NCI-H524 treated with DMSO at 0.1 percent for 48 hours (cell line): ENCODE measurements around the gene IFI44.
A peak's percentile ranks its signal among the peaks of the same experiment; 100 is the strongest.

Experiments
- DNase-seq: peaks from one replicate; lab custom pipeline; 2025; lab: John Stamatoyannopoulos, UW

Gene IFI44, protein sequence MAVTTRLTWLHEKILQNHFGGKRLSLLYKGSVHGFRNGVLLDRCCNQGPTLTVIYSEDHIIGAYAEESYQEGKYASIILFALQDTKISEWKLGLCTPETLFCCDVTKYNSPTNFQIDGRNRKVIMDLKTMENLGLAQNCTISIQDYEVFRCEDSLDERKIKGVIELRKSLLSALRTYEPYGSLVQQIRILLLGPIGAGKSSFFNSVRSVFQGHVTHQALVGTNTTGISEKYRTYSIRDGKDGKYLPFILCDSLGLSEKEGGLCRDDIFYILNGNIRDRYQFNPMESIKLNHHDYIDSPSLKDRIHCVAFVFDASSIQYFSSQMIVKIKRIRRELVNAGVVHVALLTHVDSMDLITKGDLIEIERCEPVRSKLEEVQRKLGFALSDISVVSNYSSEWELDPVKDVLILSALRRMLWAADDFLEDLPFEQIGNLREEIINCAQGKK

DNA sequence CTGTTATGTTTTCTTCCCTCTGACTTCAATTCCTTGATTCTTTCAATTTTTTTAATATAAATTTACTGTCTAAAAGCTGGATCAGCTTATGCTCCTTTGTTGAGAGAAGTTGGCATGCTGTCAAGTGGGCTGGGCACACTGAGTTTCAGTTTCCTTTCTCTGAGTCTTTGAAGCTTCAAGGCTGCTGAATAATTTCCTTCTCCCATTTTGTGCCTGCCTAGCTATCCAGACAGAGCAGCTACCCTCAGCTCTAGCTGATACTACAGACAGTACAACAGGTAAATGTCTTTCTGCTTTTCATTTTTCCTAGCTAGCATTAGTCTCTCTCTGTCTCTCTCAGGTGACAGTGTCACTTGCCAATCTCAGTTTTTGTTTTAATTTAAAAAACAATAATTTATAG is at the start of gene IFI44:
TSS of gene IFI44 (plus strand) at position 204 of the 400 bp plus-strand sequence. CDS start 365 bp downstream, outside the sequence.
- peak; percentile 32 for DNase-seq

DNA sequence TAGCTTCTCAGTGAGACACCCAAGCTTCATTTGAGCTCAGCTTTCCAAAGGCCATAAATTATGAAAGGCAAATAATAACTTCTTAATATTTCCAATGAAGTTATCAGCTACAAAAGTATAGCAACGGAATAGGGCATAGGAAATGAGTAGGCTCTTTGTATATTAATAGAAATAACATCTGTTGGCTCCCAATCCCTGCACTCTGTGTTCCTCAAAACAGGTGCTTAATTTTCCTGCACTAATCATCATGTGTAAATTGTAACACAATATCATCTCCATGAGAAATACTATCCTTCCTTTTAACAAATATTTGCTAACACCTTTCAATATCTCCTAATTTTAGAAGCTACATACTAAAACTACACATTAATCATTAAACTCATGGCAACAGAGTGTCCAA is 48.6 kb upstream of the IFI44 start:
- DNase-seq = peak; percentile 56

DNA sequence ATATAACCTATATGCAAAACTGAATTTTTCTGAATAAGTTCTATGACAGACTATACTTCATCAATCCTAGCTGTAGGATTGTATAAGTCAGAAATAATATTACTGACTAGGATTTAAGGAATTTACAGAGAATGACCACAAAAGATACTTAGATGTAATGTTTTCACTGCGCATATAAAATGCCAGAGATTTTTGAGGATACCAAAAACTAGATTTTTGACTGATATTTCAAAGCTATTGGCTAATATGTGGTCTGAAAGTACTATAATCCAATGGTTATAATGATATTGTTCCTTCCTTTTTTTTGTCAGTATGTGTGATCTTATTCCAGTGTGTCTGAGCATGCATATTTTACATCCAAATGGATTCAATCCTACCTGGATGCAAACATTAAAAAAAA is 46.4 kb upstream of the IFI44 start:
- DNase-seq = no peak

DNA sequence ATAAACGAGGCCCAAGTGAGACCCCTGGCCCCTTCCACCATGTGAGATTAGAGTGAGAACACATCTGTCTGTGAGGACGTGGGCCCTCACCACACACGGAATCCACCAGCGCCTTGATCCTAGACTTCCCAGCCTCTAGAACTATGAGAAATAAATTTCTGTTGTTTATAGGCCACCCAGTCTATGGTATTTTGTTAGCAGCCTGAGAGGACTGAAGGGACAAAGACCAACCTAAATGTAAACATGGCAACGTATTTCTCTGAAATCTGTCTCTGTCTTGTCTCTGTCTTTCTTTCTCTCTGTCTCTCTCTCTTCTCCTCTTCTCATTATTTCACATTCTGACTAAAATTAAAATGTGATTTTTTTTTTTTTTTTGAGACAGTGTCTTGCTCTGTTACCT is 45.0 kb upstream of the IFI44 start:
- DNase-seq = no peak

DNA sequence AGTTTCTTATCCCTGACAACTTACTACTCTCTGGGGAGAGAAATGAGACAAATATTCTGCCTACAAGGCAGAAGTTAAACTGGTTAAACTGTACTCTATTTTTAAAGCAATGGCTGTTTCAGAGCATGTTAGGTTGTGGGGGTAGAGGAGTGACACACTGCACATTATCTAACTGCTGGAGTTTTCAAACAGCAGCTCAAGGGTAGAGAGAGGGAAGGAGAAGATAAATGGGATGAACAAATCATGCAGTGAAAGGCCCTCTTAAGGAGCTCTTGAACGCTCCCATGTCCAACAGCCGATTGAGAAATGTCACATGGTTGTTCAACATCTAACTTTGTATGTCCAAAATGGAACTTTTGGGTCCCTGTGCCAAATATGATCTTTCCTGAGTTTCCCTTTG is 43.4 kb upstream of the IFI44 start:
- DNase-seq = no peak

DNA sequence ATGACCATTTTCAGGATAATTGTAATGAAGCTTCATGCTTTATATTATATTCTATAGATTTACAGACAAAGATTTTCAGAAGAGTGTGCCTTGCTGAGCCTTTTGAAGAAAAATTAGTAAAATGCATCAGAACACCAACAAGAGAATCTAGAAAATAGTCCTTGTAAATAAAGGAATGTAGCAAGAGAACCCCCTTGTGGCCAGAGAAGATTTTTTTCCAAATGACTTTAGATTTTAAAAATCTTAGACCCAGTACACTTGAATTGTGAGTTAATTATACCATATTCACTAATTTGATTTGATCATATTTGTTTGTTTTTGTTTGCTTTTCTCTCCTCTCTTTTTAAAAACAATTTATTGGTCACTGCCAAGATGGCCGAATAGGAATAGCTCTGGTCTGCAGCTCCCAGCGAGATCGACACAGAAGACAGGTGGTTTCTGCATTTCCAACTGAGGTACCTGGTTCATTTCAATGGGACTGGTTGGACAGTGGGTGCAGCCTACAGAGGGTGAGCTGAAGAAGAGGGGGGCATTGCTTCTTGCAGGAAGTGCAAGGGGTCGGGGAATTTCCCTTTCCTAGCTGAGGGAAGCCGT is 42.2 kb upstream of the IFI44 start:
- no peak for DNase-seq

DNA sequence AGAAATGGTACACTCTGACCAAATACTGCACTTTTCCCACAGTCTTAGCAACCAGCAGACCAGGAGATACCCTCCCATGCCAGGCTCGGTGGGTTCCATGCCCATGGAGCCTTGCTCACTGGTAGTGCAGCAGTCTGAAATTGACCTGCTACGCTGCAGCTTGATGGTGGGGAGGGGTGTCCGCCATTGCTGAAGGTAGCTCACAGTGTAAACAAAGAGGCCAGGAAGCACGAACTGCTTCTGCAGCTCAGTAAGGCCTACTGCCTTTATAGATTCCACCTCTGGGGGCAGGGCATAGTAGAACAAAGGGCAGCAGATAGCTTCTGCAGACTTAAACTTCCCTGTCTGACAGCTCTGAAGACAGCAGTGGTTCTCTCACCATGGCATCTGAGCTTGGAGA is 41.7 kb upstream of the IFI44 start:
- DNase-seq = no peak

DNA sequence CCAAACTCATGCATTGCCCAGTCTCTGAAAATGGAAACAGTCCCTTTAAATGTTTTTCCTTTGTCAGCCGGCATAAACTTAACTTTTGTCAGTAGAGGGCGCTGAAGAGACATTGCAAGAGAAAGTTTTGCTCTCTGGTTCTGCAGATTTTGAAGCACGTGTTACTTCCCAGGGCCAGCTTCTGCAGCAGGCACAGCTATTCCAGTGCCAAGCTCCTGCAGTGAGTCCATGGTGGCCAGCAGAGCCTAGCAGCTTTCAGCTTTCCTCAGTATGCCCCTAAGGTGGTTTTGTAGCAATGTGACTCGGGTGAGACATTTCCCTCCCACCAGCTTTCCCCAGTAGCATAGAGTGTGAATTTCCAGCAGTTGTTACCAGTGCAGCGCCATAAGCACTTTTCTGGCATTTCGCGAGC is 32.0 kb upstream of the IFI44 start:
- peak; percentile 65 for DNase-seq

DNA sequence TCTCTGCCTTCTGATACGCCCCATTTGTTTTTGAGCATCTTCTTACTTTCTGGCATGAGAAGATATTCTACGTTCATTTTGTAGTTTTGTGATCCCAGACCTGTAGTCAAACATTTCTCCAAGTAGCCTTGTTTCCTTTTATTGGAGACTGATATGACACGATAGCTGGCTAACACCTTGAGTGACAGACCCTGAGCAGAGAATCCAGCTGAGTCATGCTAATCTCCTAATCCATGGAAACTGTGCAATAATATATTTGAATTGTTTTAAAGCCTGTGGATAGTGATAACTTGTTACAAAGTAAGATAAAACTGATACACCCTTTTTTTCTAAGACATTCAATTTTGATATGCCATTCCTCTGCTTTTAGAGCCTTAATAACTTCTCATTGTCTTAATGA is 30.6 kb upstream of the IFI44 start:
- no peak for DNase-seq

DNA sequence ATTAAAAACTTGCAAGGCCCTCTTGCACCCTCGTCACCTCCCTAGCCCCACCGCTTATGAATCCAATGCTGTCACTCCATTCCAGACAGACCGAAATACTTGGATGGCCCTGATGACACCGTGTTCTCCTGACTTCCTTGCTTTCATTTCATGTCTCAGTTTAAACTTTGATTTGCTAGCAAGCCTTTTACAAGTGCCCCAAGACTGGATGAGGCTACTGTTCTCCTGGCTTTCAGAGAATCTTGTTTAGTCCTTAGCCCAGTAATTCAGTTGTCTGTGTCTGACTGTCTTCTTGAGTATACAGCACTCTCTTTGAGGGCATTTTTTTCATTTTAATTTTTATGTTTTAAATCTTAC is 30.2 kb upstream of the IFI44 start:
- no peak for DNase-seq

DNA sequence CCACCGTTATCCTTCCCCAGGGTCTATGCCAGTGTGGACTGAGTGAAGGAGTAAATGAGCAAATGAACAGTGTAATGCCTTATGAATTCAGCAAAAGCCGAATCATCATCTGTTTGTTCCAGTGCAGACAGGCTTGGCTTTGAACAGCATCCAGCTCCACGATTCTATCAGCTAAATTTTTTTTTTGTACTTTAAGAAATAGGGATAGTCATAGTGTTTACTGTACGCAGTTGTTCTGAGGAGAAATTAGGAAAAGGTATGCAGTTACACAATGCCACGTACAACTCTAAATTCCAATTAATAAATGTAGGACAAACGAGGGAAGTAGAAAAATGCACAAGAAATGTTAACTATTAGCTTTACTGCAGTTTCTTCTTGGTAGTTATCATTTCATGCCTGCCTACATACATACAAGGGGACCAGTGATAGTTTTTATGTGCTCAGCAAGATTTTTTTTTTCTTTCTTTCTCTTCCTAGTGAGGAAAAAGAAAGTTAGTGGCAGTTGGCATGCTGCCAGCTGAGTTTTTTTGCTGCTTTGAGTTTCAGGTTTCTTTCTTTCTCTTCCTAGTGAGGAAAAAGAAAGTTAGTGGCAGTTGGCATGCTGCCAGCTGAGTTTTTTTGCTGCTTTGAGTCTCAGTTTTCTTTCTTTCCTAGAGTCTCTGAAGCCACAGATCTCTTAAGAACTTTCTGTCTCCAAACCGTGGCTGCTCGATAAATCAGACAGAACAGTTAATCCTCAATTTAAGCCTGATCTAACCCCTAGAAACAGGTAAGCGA is 29.6 kb upstream of the IFI44 start, which contains the start of gene IFI44L:
TSS of gene IFI44L (plus strand) at position 646 of the 777 bp plus-strand sequence. CDS start 7,468 bp downstream, outside the sequence.
- DNase-seq = no peak

DNA sequence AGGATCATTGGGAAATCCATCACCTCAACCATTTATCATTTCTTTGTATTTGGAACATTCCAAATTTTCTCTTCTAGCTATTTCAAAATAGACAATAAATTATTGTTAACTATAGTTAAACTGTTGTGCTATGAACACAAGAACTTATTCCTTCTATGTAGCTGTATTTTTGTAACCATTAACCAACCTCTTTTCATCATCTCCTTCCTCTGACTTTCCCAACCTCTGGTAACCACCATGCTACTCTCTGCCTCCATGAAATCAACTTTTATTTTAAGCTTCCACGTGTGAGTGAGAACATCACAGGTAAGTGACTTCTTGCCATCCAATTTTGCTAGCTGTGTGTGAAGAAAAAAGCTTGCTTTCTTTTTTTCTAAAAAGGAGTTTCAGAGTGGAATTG is 29.0 kb upstream of the IFI44 start:
- DNase-seq = no peak

DNA sequence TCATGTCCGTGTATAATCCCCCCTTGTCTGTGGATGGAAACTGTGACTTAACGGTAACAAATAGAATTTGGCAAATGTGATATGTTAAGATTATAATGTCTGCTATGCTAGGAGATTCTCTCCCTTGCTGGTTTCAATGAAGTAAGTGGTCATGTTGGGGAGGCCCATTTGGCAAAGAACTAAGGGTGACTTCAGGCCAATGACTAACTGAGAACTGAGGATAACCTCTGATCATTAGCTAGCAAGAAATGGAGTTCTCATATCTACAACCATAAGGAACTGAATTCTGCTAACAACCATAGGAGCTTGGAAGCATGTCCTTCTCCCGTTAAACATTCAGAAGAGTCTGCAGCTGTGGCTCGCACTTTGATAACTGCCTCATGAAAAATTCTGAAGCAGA is 27.1 kb upstream of the IFI44 start:
- no peak for DNase-seq

DNA sequence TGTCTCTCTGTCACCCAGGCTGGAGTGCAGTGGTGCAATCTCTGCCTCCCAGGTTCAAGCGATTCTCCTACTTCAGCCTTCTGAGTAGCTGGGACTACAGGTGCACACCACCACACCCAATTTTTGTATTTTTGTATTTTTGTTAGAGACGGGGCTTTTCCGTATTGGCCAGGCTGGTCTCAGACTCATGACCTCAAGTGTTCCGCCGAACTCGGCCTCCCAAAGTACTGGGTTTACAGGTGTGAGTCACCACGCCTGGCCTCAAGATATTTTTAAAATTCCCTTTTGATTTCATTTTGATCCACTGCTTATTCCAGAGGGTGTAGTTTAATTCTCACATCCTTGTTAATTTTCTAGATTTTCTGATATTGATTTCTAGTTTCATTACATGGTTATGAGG is 25.6 kb upstream of the IFI44 start:
- DNase-seq = no peak

DNA sequence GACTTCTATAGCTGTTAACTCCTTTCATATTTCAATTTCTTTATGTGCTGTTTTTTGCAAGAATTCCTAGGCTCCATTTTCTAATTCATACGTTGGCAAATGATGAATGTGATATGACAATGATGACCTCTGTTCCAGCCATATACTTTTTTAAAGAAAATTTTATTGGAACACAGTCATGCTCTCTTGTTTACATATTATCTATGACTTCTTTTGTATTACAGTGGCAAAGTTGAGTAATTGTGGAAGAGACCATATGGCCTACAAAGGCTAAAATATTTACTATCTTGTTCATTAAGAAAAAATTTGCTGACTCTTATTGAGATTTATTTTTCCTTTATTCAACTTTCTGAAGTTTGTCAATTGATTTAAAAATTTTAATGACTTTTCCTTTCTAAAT is 22.3 kb upstream of the IFI44 start:
- no peak for DNase-seq

DNA sequence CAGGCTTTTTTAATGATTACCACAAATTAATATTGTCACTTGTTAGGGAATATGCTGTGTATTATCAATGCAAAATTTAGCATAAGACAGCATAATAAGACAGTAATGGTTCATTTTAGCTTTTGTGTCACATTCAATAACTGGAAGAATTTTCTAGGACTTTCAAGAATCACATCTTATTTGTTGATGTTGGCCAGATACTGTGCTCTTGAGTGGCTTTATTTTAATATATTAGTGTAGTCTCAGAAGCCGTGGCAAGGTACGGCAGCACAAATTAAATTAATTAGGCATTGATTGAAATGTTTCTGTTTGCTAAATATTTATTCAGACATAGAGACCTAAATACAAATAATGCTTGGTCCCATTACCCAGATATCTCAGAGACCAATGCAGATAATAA is 19.0 kb upstream of the IFI44 start:
- DNase-seq = no peak

DNA sequence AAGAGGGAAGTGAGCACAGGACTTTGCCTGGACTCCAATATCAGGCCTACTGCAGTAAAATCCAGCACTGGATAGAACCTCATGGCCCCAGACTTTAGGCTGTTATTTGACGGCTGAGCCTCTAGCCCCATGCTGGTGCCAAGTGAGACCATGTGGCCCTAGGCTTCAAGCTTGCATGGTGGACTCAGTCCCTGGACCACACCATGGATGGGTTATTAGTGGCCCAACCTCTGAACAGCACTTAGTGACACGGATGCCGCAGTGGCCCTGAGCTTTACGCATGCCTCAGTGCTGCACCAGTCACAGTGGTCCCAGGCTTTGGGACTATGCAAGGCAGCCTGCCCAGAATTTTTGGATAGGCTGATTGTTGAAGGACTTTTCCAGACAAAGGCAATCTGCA is 16.4 kb upstream of the IFI44 start:
- no peak for DNase-seq

DNA sequence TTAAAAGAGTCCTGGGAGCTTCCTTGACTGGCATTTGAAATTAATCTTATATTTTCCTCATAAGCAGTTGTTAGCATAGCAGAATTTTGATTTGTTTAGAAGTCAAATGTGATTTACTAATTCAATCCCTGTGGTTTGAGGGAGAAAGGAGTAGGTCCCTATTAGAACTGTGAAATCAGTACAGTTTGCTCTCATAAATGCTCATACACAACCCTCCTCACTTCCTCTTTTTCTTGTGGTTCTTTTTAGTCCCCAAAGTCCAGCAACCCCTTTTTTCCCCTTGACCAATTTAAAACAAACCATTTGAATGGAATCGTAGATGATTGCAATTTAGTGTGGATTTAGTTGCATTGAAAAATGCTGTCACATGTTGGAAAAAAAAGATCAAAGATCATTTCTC is 9.2 kb upstream of the IFI44 start:
- DNase-seq = no peak

DNA sequence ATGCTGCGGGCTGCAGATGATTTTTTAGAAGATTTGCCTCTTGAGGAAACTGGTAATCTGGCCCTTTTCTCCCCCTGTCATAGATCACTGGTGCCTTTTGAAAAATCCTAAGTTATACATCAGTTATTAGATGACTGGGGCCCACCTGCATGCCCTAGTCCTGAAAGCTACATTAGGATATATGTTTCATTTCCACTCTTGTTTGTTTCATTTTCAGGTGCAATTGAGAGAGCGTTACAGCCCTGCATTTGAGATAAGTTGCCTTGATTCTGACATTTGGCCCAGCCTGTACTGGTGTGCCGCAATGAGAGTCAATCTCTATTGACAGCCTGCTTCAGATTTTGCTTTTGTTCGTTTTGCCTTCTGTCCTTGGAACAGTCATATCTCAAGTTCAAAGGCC is 8.1 kb upstream of the IFI44 start:
- DNase-seq = no peak

DNA sequence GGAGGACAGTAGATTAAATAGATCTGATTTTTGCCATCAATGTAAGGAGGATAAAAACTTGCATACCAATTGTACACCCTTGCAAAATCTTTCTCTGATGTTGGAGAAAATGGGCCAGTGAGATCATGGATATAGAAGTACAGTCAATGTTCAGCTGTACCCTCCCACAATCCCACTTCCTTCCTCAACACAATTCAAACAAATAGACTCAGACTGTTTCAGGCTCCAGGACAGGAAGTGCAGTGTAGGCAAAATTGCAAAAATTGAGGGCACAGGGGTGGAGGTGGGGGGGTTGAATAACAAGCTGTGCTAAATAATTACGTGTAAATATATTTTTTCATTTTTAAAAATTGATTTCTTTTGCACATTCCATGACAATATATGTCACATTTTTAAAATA is 3.9 kb upstream of the IFI44 start:
- no peak for DNase-seq

DNA sequence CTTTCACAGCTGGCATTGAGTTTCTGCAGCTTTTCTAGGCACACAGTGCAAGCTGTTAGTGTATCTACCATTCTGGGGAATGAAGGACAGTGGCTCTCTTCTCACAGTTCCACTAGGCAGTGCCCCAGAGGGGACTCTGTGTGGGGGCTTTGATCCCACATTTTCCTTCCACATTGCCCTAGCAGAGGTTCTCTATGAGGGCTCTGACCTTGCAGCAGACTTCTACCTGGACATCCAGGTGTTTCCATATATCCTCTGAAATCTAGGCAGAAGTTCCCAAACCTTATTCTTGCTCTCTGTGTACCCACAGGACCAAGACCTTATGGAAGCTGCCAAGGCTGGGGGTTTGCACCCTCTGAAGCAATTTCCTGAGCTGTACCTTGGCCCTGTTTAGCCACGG is 2.4 kb upstream of the IFI44 start:
- DNase-seq = no peak

DNA sequence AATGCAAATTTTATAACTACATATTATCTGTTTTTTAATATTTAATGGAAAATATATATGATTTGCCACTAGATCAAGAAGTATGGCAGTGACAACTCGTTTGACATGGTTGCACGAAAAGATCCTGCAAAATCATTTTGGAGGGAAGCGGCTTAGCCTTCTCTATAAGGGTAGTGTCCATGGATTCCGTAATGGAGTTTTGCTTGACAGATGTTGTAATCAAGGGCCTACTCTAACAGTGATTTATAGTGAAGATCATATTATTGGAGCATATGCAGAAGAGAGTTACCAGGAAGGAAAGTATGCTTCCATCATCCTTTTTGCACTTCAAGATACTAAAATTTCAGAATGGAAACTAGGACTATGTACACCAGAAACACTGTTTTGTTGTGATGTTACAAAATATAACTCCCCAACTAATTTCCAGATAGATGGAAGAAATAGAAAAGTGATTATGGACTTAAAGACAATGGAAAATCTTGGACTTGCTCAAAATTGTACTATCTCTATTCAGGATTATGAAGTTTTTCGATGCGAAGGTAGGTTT is 556 bp downstream of the IFI44 start:
- DNase-seq = peak; percentile 84

DNA sequence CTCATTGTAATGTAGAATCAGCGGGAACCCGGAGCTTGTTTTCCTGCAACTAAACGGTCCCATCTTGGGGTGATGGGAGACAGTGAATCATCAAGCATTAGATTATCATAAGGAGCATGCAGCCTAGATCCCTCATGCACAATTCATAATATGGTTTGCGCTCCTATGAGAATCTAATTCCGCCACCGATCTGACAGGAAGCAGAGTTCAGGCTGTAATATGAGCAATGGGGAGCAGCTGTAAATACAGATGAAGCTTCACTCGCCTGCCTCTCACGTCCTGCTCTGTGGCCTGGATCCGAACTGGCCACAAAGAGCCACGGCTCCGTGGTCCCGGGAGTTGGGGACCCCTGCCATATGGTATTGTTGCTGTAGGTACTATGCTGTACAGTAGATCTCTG is 1.6 kb downstream of the IFI44 start:
- DNase-seq = no peak
